ENCODE data around the gene TGM6. TPM values are rescaled to one million over a fixed set of nuclear protein-coding genes. Genes with fewer than 3 reads are reported as not detected.

TGM6 gene
- total and polyA plus RNA-seq, 9 of the 15 experiments (the other 6 are each of a cell fraction or from before 2014, with no cell fraction given), result not detected

- TF ChIP-seq SNAPC5 (CRISPR knock-in tag; IDR thresholded peaks at IDR 0.05) (no peak), CSDE1 (IDR thresholded peaks at IDR 0.05) (peak in 1 of 2 experiments; percentile 38; a peak in 1 of 4 replicates), DPF2 (IDR thresholded peaks at IDR 0.05) (peak; percentile 50; the same call in 1 of the 2 replicates), HMGXB4 (CRISPR knock-in tag; IDR thresholded peaks at IDR 0.05) (0 out of 2 replicates have a peak, but pooled peaks have one; percentile 48), ZNF24 (IDR thresholded peaks at IDR 0.05) (peak; percentile 56; the same call in 1 of the 2 replicates), ZC3H11A (IDR thresholded peaks at IDR 0.05; ENCODE audit: low read depth, low read length) (0 out of 2 replicates have a peak, but pooled peaks have one; percentile 56), TEAD1 (CRISPR knock-in tag; IDR thresholded peaks at IDR 0.05) (0 out of 4 replicates have a peak, but pooled peaks of 1 of the 2 experiments have one; percentile 57), E4F1 (CRISPR knock-in tag; IDR thresholded peaks at IDR 0.05; ENCODE audit: borderline replicate concordance) (no peak), HDAC2 (IDR thresholded peaks at IDR 0.05) (no peak), ZNF133 (CRISPR knock-in tag; IDR thresholded peaks at IDR 0.05) (no peak), GATAD2B (IDR thresholded peaks at IDR 0.05; ENCODE audit: borderline replicate concordance) (peak; percentile 74; the same call in 1 of the 2 replicates), MBD2 (IDR thresholded peaks at IDR 0.05; ENCODE audit: borderline replicate concordance, low read depth) (peak; percentile 81), ZBTB17 (CRISPR knock-in tag; IDR thresholded peaks at IDR 0.05) (peak; percentile 73), RFX5 (IDR thresholded peaks at IDR 0.05; ENCODE audit: low read depth, low read length) (no peak), NRF1 (conservative IDR thresholded peaks at IDR 0.05 in 1 of 2, IDR thresholded peaks at IDR 0.05 in 1 of 2) (peak in 1 of 2 experiments; percentile 55; a peak in 1 of 4 replicates), NEUROD1 (IDR thresholded peaks at IDR 0.05; ENCODE audit: borderline replicate concordance, low read depth, low read length, partially characterized antibody) (peak; percentile 56), ZC3H4 (CRISPR knock-in tag; IDR thresholded peaks at IDR 0.05; ENCODE audit: borderline replicate concordance) (no peak), HOXB6 (CRISPR knock-in tag; IDR thresholded peaks at IDR 0.05; ENCODE audit: borderline replicate concordance) (no peak; the same call in 1 of the 2 replicates), PKNOX1 (IDR thresholded peaks at IDR 0.05) (peak; percentile 79)
Observed at GRCh38 chr20:2470423-2471193, 89.9 kb downstream of the TGM6 start, which contains the start of gene SNRPB (continued).

Data from K562 (cell line).